HG02970 (cell line): Measurements from ENCODE around the gene SLA2.
"Not testable (repeated sequence)": the region's sequence is repeated elsewhere in the genome, so short reads cannot be mapped to it uniquely, and the experiment has no call there.

Experiments
- ATAC-seq: cut with Tn5 transposase; IDR thresholded peaks from one replicate; pipeline ENCODE4 v1.9.1; 2021; ENCODE audit warnings: mild to moderate bottlenecking, moderate library complexity, moderate number of reproducible peaks; ENCODE audit not compliant: unreplicated experiment, low FRiP score

The SLA2 gene

GRCh38 chr20:36578356-36579041, 67.5 kb downstream of the SLA2 start:
- ATAC-seq: no peak

DNA sequence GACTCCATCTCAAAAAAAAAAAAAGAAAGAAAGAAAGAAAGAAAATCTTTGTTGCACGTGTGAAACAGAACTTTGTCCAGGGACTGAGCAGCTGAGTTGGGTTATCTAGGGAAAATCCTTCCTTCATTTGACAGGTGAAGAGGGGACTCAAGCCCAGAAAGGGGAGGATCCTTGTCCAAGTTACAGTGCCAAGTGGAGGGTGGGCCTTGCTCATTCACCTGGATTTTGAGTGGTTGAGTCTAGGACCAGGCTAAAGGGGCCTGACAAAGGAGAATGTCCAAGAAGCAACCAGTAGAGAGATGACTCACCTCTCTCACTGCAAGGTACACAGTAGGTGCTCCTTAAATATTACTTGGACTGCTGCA, 69.9 kb downstream of the SLA2 start:
- no peak for ATAC-seq

DNA sequence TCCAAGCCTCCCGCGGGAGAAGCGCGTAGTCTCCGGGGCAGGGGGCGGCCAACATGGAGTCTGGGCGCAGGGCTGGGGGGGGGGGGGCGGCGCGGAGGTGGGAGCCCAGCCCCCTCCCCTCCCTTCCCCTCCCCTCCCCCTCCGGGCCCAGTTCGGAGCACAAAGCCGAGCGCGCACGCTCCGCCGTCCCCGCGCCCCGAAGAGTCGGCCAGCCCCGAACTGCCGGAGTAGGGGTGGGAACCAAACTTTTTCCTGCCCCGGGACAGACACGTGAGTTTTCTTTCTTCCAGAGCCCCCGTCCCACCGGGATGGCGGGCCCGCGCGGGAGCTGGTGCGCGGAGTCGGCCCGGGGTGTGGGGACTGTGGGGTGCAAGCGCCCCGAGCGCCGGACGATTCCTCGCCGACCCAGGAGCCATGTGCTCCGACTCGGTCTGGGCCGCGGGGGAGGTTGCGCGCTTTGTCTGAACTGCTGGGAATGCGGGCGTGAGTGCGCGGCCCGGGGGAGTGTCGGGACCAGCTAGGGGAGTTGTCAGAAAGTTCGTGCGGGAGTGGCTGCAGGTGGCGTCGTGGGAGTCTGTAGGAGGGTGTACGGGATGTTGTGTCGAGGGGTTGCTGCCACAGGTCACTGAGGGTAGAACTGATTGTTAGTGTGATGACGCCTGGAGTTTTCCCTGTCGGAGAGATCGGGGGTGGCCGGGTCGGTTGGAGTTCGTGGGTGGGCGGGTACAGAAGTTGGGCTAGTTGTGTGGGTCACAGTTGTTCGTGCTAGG, 71.4 kb downstream of the SLA2 start:
- ATAC-seq: no peak

GRCh38 chr20:36573798-36574365, 72.1 kb downstream of the SLA2 start:
- ATAC-seq: no peak

GRCh38 chr20:36573103-36573797, 72.7 kb downstream of the SLA2 start, which contains the start of gene TGIF2:
Gene TGIF2, plus strand, starts transcription at chr20:36573597. Its CDS starts 5,178 bp downstream, at chr20:36578775.
- peak; percentile 70 for ATAC-seq

DNA sequence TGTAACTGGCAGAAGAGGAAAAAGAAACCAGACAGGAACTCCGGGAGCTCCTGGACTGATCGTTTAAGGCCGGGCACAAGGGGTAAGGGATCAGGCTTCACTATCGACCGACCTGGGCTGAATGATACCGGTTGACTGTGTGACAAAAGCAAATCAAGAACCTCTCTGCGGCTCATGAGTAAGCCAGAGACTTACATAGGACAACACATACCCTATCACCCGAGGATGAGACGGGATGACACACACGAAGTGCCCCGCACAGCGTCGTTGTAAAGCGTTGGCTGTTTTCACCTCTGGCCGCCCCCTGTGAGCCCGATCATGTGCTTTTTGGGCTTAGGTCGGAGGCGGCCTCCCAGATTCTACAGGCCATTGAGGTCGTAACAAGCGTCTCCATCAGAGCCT, 73.3 kb downstream of the SLA2 start:
- no peak for ATAC-seq

DNA sequence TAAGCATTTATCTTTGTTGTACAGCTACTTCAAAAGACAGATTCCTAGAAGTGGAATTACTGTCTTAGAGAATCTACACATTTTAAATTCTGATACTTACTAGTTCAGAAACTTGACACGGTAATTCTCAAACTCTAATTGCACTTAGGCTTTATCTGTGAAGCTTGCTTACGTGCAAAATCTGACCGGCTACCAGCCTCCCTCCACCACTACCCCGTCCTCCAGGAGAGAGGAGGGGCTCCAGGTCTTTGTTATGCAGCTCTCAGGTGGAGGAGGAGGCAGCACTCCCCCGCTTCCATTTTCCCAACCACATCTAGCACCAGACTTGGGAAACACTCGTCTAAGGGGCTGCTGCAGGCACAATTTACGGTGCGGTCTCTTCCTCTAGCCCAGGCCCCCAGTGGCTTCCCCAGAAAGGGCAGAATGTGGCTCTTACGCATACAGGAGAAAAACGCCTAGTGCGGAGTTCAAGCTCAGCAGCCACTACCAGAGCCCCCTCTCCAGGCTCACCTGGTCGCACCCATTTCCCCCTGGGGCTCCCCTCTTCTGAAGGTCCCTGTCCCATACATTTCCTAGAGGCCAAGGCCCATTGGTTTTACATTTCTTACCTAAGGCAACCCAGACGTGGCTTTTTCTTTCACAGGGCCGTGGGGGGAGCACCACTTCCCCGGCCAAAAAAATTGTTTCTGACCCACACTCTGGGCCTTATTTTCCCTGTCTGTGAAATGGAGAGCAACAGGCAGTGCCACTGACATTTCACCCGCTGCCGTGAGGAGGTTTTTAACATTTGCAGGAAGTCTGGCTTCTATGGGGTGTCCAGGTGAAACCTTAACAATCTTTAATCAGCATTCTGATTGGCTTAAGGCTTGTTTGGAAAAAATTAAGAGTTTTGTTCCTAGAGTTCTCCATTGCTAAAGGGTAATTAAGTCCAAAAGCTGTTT, 74.2 kb downstream of the SLA2 start:
- ATAC-seq: no peak

GRCh38 chr20:36569847-36570429, 76.1 kb downstream of the SLA2 start:
- ATAC-seq: no peak

- ATAC-seq: no peak
Measured at GRCh38 chr20:36565520-36565919, 80.5 kb downstream of the SLA2 start.

- ATAC-seq: not testable (repeated sequence)
Measured at GRCh38 chr20:36564726-36565121, 81.3 kb downstream of the SLA2 start.

GRCh38 chr20:36564078-36564725, 81.8 kb downstream of the SLA2 start:
- ATAC-seq: not testable (repeated sequence)

DNA sequence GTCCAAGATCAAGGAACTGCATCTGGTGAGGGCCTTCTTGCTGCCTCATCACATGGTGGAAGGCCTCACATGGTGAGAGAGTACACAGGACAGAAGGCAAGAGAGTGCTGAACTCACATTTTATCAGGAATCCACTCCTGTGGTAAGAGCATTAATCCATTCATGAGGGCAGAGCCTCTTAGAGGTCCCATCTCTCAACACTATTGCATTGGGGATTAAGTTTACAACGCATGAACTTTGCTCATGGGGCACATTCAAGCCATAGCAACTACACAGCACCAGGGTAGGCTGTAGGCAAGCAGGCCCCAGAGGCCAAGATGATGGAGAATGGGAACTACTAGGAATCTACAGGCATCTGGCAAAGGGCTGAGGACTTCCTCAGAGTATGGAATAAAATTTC, 82.6 kb downstream of the SLA2 start:
- ATAC-seq: no peak

DNA sequence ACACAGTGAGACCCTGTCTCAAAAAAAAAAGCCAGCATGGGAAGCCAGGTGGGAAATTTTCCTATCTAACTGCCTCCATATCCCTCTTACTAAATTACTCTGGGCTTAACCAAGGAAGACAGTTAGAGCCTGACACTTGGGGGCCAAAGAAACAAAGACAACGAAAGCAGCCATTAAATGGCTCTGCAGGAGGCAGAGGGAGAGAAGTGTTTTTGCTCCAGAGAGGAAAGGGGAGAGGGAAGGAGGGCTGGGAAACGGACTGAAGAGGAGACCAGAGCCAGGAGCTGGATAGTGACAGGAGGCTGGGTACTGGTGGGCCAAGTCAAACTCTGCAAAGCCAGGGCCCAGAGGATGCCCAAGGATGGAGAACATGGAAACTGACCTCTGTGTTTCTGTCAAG, 83.3 kb downstream of the SLA2 start:
- no peak for ATAC-seq
